LNCaP clone FGC (cell line): ENCODE data around the gene PSME4.

ENCODE experiments used
- DNase-seq: peaks from one replicate; pipeline ENCODE4 v3.0.0-alpha.2; 2011; ENCODE audit warnings: low read depth
- H3K4me3 ChIP-seq: 2 replicates; pipeline ENCODE4 v1.5.1; 2011; ENCODE audit warnings: mild to moderate bottlenecking, low read depth, low read length, control low read depth
- CTCF ChIP-seq: IDR thresholded peaks from 2 replicates; pipeline ENCODE4 v1.5.1; 2012; ENCODE audit warnings: mild to moderate bottlenecking; ENCODE audit not compliant: control insufficient read depth, insufficient read depth; ENCODE audit errors: extremely low read depth

The PSME4 gene

DNA sequence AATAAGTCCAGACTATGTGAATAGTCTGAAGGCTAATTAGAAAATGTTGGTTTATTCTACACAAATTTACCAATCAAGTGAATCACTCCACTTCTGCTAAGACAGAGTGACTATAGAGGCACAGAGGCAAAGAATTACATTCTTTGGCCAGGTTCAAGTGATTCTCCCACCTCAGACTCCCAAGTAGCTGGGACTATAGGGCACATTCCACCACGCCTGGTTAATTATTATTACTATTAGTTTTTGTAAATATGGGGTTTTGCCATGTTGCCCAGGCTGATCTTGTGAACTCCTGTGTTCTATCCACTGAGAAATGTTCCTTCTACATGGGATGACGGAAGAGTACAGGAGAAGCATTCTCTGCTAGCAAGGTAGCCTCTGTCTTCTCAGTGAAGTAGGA, 37.6 kb upstream of the PSME4 start:
- DNase-seq, result no peak
- TF ChIP-seq CTCF, result no peak
- H3K4me3 ChIP-seq, result no peak overlapping the region

DNA sequence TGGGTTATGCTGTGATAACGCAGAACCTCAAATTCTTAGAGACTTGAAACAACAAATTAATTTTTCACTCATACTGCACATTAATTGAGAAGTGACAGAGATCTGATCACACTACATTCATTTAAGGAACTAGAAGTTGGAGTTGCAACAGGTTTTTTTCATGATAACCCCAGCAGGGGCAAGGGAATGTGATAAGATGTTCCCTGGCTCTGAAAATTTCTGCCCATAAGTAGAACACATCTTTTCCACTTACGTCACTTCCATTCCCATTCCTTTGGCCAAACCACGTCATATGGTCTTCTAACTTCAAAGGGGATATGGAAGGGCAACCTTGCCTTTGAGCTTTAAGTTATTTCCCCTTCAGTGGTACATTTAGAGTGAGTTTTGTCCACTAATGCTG, 29.7 kb upstream of the PSME4 start:
- H3K4me3 ChIP-seq, result no peak overlapping the region
- DNase-seq, result no peak
- no peak for TF ChIP-seq CTCF

- TF ChIP-seq CTCF, result no peak
- no peak overlapping the region for H3K4me3 ChIP-seq
- no peak for DNase-seq
These were observed 29.3 kb upstream of the PSME4 start for GRCh38 chr2:54000122-54000521.

- H3K4me3 ChIP-seq, result no peak overlapping the region
- TF ChIP-seq CTCF, result no peak
- DNase-seq, result no peak
These were observed 28.0 kb upstream of the PSME4 start for GRCh38 chr2:53998834-53999233.

GRCh38 chr2:53994818-53995808, 24.3 kb upstream of the PSME4 start:
- no peak overlapping the region for H3K4me3 ChIP-seq
- no peak for DNase-seq
- no peak for TF ChIP-seq CTCF

DNA sequence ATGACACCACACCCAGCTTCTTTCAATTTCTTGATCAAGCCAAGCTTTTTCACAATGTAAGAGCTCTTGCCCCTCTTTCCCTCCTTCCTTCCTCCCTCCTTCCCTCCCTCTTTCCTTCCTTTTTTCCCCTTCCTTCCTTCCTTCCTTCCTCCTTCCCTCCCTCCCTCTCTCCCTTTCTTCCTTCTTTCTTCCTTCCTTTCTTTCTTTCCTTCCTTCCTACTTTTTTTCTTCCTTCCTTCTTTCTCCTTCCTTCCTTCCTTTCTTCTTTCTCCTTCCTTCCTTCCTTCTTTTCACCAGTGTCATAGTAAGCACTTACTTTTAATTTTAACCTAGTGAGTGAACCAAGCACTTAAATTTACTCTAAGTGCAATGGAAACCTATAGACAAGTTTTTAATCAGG, 21.2 kb upstream of the PSME4 start:
- DNase-seq, result no peak
- H3K4me3 ChIP-seq, result no peak overlapping the region
- no peak for TF ChIP-seq CTCF
